ENCODE data around the gene SET. TPM values are rescaled to one million over a fixed set of nuclear protein-coding genes. Genes with fewer than 3 reads are reported as not detected.

The SET gene
- total RNA-seq, 1 experiment from 2014 or later = 1,129 TPM

DNA sequence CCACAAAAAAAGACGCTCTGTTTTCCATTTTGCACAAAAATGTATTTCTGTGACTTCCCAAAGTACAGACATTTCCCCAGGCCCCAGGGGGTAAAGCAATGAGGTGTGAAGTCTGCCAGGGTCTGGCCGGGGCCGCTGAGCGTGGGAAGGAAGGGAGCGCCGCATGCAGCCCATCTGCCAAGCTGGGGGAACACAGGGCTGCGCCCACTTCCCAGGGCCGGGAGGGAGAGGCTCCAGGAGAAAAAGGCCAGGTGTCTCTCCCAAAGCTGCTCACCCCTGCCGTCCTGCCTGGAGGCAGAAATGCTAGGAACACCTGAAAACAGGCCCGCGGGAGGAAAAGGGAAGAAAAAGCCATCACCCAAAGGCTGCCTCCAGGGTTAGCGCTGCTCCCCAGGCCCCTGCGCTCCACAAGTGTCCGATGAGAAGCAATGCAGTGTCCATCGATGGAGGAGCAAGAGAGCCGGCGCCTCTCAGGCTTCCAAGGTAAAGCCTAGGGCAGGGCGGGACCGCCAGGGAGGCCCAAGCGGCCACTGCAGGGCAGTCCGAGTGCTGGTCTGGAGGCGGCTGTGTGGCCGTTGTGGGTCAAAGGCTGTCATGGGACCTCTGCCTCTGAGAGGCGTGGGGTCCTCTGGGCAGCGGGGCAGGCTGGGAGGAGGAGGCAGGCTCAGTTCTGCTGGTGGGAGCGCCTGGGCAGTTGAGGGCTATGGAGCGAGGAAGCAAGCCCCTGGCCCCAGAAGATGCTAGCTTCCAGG is 40.9 kb downstream of the SET start:
- CTCF ChIA-PET = interaction anchor here (0.8 kb wide), 1 partner anchor 11 kb away, joined by 3 read pairs; no protein-coding TSS in a partner anchor

DNA sequence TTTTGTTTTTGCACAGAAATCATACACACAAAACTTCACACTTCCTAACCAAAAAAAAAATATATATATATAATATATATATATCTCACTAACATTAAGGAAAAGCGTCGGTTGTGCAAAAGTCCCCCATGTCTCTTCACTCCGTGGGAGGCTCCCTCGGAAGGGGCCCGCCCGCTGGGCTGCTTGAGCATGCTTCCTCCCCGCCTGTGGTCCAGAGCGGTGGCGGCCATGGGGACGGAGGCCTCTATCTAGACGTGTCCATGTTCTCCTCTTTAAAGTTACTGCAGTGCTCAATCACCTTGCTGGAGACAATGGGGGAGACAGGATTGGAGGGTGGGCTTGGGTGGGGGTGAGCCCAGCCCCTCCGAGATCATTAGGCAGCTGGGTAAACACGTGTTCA is 42.1 kb downstream of the SET start:
- CTCF ChIA-PET = interaction anchor here (3.3 kb wide), 1 partner anchor 29 kb away, joined by 11 read pairs; the partner anchor contains the start of gene PKN3
- POLR2A ChIA-PET = no interaction called here

More for the DNA sequence above, 40.9 kb downstream of the SET start:
- POLR2A ChIA-PET = no interaction called here
- ATAC-seq (no peak), DNase-seq (ENCODE audit: low spot score) (no peak)
- Mint-ChIP-seq H3K27me3 (ENCODE audit: low read depth) (no peaks in the 10 kb centered on the region), H3K27ac (peak overlapping the region; percentile 65; the same call in 1 of the 2 replicates), H3K36me3 (no peaks in the 10 kb centered on the region), H3K4me1 (peaks cover 11% of the 10 kb centered on the region), H3K4me3 (no peak overlapping the region), H3K9me3 (no peaks in the 10 kb centered on the region)
- TF ChIP-seq ZNF121 (CRISPR knock-in tag; IDR thresholded peaks at IDR 0.05) = no peak
- TF ChIP-seq ZNF671 (CRISPR knock-in tag; IDR thresholded peaks at IDR 0.05) = no peak
- no peak for TF ChIP-seq GTF2I (CRISPR knock-in tag; conservative IDR thresholded peaks at IDR 0.05)
- TF ChIP-seq, protein P1, sequence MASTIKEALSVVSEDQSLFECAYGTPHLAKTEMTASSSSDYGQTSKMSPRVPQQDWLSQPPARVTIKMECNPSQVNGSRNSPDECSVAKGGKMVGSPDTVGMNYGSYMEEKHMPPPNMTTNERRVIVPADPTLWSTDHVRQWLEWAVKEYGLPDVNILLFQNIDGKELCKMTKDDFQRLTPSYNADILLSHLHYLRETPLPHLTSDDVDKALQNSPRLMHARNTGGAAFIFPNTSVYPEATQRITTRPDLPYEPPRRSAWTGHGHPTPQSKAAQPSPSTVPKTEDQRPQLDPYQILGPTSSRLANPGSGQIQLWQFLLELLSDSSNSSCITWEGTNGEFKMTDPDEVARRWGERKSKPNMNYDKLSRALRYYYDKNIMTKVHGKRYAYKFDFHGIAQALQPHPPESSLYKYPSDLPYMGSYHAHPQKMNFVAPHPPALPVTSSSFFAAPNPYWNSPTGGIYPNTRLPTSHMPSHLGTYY (CRISPR knock-in tag; IDR thresholded peaks at IDR 0.05) = no peak
- no peak for TF ChIP-seq TCF7 (CRISPR knock-in tag; IDR thresholded peaks at IDR 0.05; ENCODE audit: low read depth)
- no peak for TF ChIP-seq ATF1 (CRISPR knock-in tag; IDR thresholded peaks at IDR 0.05)
- TF ChIP-seq, protein P2, sequence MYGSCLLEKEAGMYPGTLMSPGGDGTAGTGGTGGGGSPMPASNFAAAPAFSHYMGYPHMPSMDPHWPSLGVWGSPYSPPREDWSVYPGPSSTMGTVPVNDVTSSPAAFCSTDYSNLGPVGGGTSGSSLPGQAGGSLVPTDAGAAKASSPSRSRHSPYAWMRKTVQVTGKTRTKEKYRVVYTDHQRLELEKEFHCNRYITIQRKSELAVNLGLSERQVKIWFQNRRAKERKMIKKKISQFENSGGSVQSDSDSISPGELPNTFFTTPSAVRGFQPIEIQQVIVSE (CRISPR knock-in tag; IDR thresholded peaks at IDR 0.05; ENCODE audit: borderline replicate concordance) = no peak
- TF ChIP-seq, protein P3, sequence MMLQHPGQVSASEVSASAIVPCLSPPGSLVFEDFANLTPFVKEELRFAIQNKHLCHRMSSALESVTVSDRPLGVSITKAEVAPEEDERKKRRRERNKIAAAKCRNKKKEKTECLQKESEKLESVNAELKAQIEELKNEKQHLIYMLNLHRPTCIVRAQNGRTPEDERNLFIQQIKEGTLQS (CRISPR knock-in tag; conservative IDR thresholded peaks at IDR 0.05) = no peak
- TF ChIP-seq, protein P4, sequence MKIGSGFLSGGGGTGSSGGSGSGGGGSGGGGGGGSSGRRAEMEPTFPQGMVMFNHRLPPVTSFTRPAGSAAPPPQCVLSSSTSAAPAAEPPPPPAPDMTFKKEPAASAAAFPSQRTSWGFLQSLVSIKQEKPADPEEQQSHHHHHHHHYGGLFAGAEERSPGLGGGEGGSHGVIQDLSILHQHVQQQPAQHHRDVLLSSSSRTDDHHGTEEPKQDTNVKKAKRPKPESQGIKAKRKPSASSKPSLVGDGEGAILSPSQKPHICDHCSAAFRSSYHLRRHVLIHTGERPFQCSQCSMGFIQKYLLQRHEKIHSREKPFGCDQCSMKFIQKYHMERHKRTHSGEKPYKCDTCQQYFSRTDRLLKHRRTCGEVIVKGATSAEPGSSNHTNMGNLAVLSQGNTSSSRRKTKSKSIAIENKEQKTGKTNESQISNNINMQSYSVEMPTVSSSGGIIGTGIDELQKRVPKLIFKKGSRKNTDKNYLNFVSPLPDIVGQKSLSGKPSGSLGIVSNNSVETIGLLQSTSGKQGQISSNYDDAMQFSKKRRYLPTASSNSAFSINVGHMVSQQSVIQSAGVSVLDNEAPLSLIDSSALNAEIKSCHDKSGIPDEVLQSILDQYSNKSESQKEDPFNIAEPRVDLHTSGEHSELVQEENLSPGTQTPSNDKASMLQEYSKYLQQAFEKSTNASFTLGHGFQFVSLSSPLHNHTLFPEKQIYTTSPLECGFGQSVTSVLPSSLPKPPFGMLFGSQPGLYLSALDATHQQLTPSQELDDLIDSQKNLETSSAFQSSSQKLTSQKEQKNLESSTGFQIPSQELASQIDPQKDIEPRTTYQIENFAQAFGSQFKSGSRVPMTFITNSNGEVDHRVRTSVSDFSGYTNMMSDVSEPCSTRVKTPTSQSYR (CRISPR knock-in tag; IDR thresholded peaks at IDR 0.05) = no peak

More for the DNA sequence above, 42.1 kb downstream of the SET start:
- H3K27ac Mint-ChIP-seq = no peak overlapping the region
- no peak for ATAC-seq
- no peak for DNase-seq (ENCODE audit: low spot score)
- H3K27me3 Mint-ChIP-seq (ENCODE audit: low read depth) = no peaks in the 10 kb centered on the region
- peaks cover 6% of the 10 kb centered on the region for H3K4me1 Mint-ChIP-seq
- H3K9me3 Mint-ChIP-seq = no peaks in the 10 kb centered on the region
- no peaks in the 10 kb centered on the region; the same call in 1 of the 2 replicates for H3K36me3 Mint-ChIP-seq
- TF ChIP-seq GRHL2 (CRISPR knock-in tag; IDR thresholded peaks at IDR 0.05; ENCODE audit: insufficient replicate concordance, severe bottlenecking) (no peak), NFE2L1 (CRISPR knock-in tag; IDR thresholded peaks at IDR 0.05) (no peak), ATF6 (CRISPR knock-in tag; IDR thresholded peaks at IDR 0.05) (no peak), TEAD4 (CRISPR knock-in tag; IDR thresholded peaks at IDR 0.05) (no peak), NR1H2 (CRISPR knock-in tag; IDR thresholded peaks at IDR 0.05) (no peak)
- H3K4me3 Mint-ChIP-seq = no peak overlapping the region
